B cell (primary cell): ENCODE measurements around the gene INPP5J. TPM values are rescaled to one million over a fixed set of nuclear protein-coding genes. Genes with fewer than 3 reads are reported as not detected.

Experiments used
- ATAC-seq: fragments of 200-7000 bp; cut with Tn5 transposase; one replicate; pipeline ENCODE4 v1.10.0; 2021; ENCODE audit warnings: low read depth, mild to moderate bottlenecking, moderate number of reproducible peaks, moderate library complexity
- CTCF ChIA-PET: fragments of 350-600 bp; sonication (Branson Sonifier 250); formaldehyde crosslinking; loops from one replicate; lab custom pipeline; 2021; ENCODE audit warnings: antibody characterized with exemption, inconsistent platforms; lab: Charles Lee
- POLR2A ChIA-PET: fragments of 350-600 bp; sonication (Branson Sonifier 250); formaldehyde crosslinking; loops from one replicate; lab custom pipeline; 2021; ENCODE audit warnings: antibody characterized with exemption; lab: Charles Lee
- DNase-seq: peaks from one replicate; pipeline ENCODE4 v3.0.0; 2013
- H2AFZ ChIP-seq: 2 replicates; pipeline ENCODE4 v1.6.1; 2012; ENCODE audit warnings: mild to moderate bottlenecking, low read depth, low read length; ENCODE audit not compliant: insufficient read depth, poor library complexity, severe bottlenecking
- H3K27ac ChIP-seq, 2 donors: 1 replicate in 1 of 2; 2 replicates in 1 of 2; pipeline ENCODE4 v1.5.1; 2012 to 2013; ENCODE audit warnings: low read length in 2 of 2, mild to moderate bottlenecking in 2 of 2, moderate library complexity in 1 of 2
- H3K27me3 ChIP-seq, 4 experiments: fragments of 200-600 bp in 1 of 4; sonication (generic) in 1 of 4; replicated peaks in 1 of 4; 1 replicate in 2 of 4; 2 replicates in 2 of 4; pipeline versions ENCODE4 v1.6.1 to v1.7.0; 2013 to 2016; ENCODE audit warnings: low read length in 3 of 4, mild to moderate bottlenecking in 2 of 4, mixed read lengths in 1 of 4, moderate library complexity in 1 of 4; ENCODE audit not compliant: insufficient read depth in 4 of 4, control insufficient read depth in 3 of 4; ENCODE audit errors: control extremely low read depth in 1 of 4
- H3K36me3 ChIP-seq, 2 experiments: replicated peaks in 1 of 2; 1 replicate in 1 of 2; 2 replicates in 1 of 2; pipeline versions ENCODE4 v1.6.1 to v1.7.1; 2013; ENCODE audit warnings: low read length in 1 of 2; ENCODE audit not compliant: insufficient read depth in 2 of 2, control insufficient read depth in 1 of 2; ENCODE audit errors: control extremely low read depth in 1 of 2, extremely low read depth in 1 of 2
- H3K4me1 ChIP-seq, 2 donors: fragments of 200-600 bp in 1 of 2; sonication (generic) in 1 of 2; 1 replicate in 1 of 2; 2 replicates in 1 of 2; pipeline versions ENCODE4 v1.5.1 to v1.6.1; 2013 to 2017; ENCODE audit warnings: low read length in 2 of 2; ENCODE audit not compliant: control insufficient read depth in 2 of 2, insufficient read depth in 2 of 2
- H3K4me2 ChIP-seq: replicated peaks from 2 replicates; pipeline ENCODE3; 2012; ENCODE audit warnings: mild to moderate bottlenecking, low read depth, low read length; ENCODE audit not compliant: poor library complexity, severe bottlenecking
- H3K4me3 ChIP-seq, 5 experiments: fragments of 200-600 bp in 1 of 5; sonication (generic) in 1 of 5; 1 replicate in 3 of 5; 2 replicates in 2 of 5; pipeline versions ENCODE4 v1.5.1 to v1.7.0; 2011 to 2016; ENCODE audit warnings: low read length in 4 of 5, mild to moderate bottlenecking in 4 of 5, low read depth in 2 of 5, control low read depth in 1 of 5, moderate library complexity in 1 of 5; ENCODE audit not compliant: insufficient read depth in 1 of 5; ENCODE audit errors: control extremely low read depth in 1 of 5, extremely low read depth in 1 of 5
- H3K79me2 ChIP-seq: fragments of 200-600 bp; sonication (generic); one replicate; pipeline ENCODE4 v1.6.0; 2016; ENCODE audit warnings: low read length; ENCODE audit not compliant: control insufficient read depth, insufficient read depth
- H3K9ac ChIP-seq: fragments of 200-600 bp; sonication (generic); 2 replicates; pipeline ENCODE4 v1.6.1; 2017; ENCODE audit warnings: mild to moderate bottlenecking, low read length, moderate library complexity
- H3K9me3 ChIP-seq, 3 donors: one replicate each; pipeline versions ENCODE4 v1.6.1 to v1.7.1; 2013; ENCODE audit warnings: low read length in 2 of 3; ENCODE audit not compliant: control insufficient read depth in 2 of 3, insufficient read depth in 1 of 3; ENCODE audit errors: control extremely low read depth in 1 of 3
- H4K20me1 ChIP-seq: 2 replicates; pipeline ENCODE4 v1.6.0; 2012; ENCODE audit warnings: mild to moderate bottlenecking, low read length; ENCODE audit not compliant: insufficient read depth, control insufficient read depth, poor library complexity, severe bottlenecking
- H3K27ac Mint-ChIP-seq: one replicate; pipeline ENCODE4 v1.8.0; 2021; ENCODE audit warnings: mixed read lengths
- H3K27me3 Mint-ChIP-seq: one replicate; pipeline ENCODE4 v1.8.0; 2021; ENCODE audit warnings: mixed read lengths
- H3K4me1 Mint-ChIP-seq: one replicate; pipeline ENCODE4 v1.8.0; 2021; ENCODE audit warnings: mixed read lengths
- H3K4me3 Mint-ChIP-seq: one replicate; pipeline ENCODE4 v1.8.0; 2021; ENCODE audit warnings: mixed read lengths
- H3K9me3 Mint-ChIP-seq: one replicate; pipeline ENCODE4 v1.8.0; 2022; ENCODE audit warnings: mixed read lengths; ENCODE audit not compliant: insufficient read depth
- EZH2 ChIP-seq: IDR thresholded peaks from 2 replicates; pipeline ENCODE4 v1.6.1; 2012; ENCODE audit warnings: borderline replicate concordance, low read depth, mild to moderate bottlenecking, moderate library complexity, low read length; ENCODE audit not compliant: insufficient read depth, poor library complexity, severe bottlenecking
- WGBS: methylation state at CpG from one replicate; pipeline ENCODE4 v1.1.5; 2013; ENCODE audit warnings: missing lambda C conversion rate; ENCODE audit not compliant: insufficient coverage; 5-methylcytosine and 5-hydroxymethylcytosine counted together
- intact Hi-C: fragments of 100-400 bp; cut with micrococcal nuclease; formaldehyde crosslinking; loops from one replicate; pipeline ENCODE4 v1.10.0; 2022
- polyA plus RNA-seq: library from polyadenylated mRNA; depleted of rRNA; stranded (reverse); fragments of >200 nt; gene quantifications from 2 replicates; pipeline ENCODE4 v1.2.3, GENCODE V29; 2012
- total RNA-seq, 2 donors: library from RNA; stranded (reverse); fragments of 120-200 nt in 1 of 2; gene quantifications; 1 replicate in 1 of 2; 2 replicates in 1 of 2; pipeline versions ENCODE4 v1.2.3 to v1.2.4, GENCODE V29; 2013 to 2022
- TF ChIP-seq, protein P1 (sequence below): fragments of 200-600 bp; IDR thresholded peaks from one replicate; pipeline ENCODE4 v1.8.0; 2022; ENCODE audit warnings: antibody characterized with exemption, mild to moderate bottlenecking

INPP5J gene
- total and polyA plus RNA-seq, 2 donors (not counting 1 experiment from before 2014, with no cell fraction given), result 0.07 to 0.52 TPM

DNA sequence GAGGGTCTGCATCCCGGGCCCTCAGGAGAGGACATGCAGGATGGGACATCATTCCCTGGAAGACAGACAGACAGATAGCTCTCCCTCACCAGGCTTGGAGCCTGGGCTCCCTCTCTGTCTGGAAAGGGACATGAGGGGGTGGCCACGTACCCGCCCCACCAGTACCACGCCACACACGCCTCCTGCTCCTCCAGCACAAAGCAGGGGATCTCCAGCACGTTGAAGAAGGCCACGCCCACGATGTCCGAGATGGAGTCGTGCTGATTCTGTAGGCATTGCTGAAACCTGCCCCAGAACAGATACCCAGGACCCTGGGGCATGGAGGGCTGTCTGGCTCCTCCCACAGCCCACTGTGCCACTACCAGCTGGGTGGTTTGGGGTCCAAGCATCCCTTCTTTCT lies 15.4 kb downstream of the INPP5J start:
- Histone ChIP-seq H3K4me3 (no peak overlapping the region), H2AFZ (no peak overlapping the region), H3K27ac (no peak overlapping the region), H4K20me1 (no peaks in the 10 kb centered on the region), H3K79me2 (no peaks in the 10 kb centered on the region), H3K9me3 (no peaks in the 10 kb centered on the region), H3K36me3 (no peaks in the 10 kb centered on the region), H3K4me2 (no peak overlapping the region), H3K4me1 (no peaks in the 10 kb centered on the region), H3K27me3 (peaks cover 0 to 10% (median 0%) of the 10 kb centered on the region in 4 experiments), H3K9ac (no peak overlapping the region)
- ATAC-seq (no peak), DNase-seq (no peak)
- ChIA-PET POLR2A (no interaction called here), CTCF (no interaction called here)
- WGBS, result 78% methylated on average over 10 of the region's 10 CpGs
- intact Hi-C loops, result no loop called here
- H3K9me3 Mint-ChIP-seq, result no peaks in the 10 kb centered on the region
- H3K4me1 Mint-ChIP-seq, result no peaks in the 10 kb centered on the region
- no peak overlapping the region for H3K4me3 Mint-ChIP-seq
- H3K27ac Mint-ChIP-seq, result no peak overlapping the region
- TF ChIP-seq, protein P1, sequence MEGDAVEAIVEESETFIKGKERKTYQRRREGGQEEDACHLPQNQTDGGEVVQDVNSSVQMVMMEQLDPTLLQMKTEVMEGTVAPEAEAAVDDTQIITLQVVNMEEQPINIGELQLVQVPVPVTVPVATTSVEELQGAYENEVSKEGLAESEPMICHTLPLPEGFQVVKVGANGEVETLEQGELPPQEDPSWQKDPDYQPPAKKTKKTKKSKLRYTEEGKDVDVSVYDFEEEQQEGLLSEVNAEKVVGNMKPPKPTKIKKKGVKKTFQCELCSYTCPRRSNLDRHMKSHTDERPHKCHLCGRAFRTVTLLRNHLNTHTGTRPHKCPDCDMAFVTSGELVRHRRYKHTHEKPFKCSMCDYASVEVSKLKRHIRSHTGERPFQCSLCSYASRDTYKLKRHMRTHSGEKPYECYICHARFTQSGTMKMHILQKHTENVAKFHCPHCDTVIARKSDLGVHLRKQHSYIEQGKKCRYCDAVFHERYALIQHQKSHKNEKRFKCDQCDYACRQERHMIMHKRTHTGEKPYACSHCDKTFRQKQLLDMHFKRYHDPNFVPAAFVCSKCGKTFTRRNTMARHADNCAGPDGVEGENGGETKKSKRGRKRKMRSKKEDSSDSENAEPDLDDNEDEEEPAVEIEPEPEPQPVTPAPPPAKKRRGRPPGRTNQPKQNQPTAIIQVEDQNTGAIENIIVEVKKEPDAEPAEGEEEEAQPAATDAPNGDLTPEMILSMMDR, result no peak
- no peak for TF ChIP-seq EZH2
- H3K27me3 Mint-ChIP-seq, result peaks cover 3% of the 10 kb centered on the region

DNA sequence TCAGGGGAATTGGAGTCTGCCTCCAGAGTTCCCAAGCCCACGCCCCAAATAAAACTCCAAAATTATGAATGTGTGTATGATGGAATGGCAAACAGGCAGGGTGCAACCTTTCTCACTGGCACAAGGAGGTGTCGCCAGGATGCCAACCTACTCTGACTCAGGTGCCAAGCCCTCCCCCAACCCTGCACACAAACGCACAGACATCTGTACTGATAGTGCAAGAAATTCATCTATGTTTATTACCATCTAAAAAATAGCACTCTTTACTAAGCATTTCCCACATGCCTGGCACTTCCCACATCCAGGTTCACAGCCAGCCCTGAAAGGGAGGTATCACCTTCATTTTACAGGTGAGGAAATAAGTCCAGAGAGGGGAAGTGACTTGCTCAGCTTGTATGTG lies 16.3 kb downstream of the INPP5J start:
- DNase-seq (no peak), ATAC-seq (no peak)
- intact Hi-C loops, result no loop called here
- Mint-ChIP-seq H3K9me3 (no peaks in the 10 kb centered on the region), H3K4me3 (no peak overlapping the region), H3K4me1 (no peaks in the 10 kb centered on the region), H3K27me3 (peaks cover 3% of the 10 kb centered on the region), H3K27ac (no peak overlapping the region)
- Histone ChIP-seq H3K36me3 (no peaks in the 10 kb centered on the region), H4K20me1 (no peaks in the 10 kb centered on the region), H3K4me1 (no peaks in the 10 kb centered on the region), H3K79me2 (no peaks in the 10 kb centered on the region), H2AFZ (no peak overlapping the region), H3K9me3 (no peaks in the 10 kb centered on the region), H3K27me3 (peaks cover 0 to 10% (median 0%) of the 10 kb centered on the region in 4 experiments), H3K4me3 (no peak overlapping the region), H3K27ac (no peak overlapping the region), H3K9ac (no peak overlapping the region), H3K4me2 (no peak overlapping the region)
- ChIA-PET POLR2A (no interaction called here), CTCF (no interaction called here)
- no CpG with 5 or more reads among the region's 3 CpGs for WGBS
- TF ChIP-seq, protein P1, result no peak
- no peak for TF ChIP-seq EZH2
